Endothelial cell of umbilical vein (primary cell): ENCODE data around the gene BCL2L14. TPM values are rescaled to one million over a fixed set of nuclear protein-coding genes. Genes with fewer than 3 reads are reported as not detected.
A peak's percentile ranks its signal among the peaks of the same experiment; 100 is the strongest.

Experiments
- BruUV-seq: library from RNA; stranded (reverse); fragments of 400-500 nt; replicated peaks from 2 replicates; lab custom pipeline; 2021; lab: Mats Ljungman, UMichigan
- CTCF ChIA-PET: fragments of 300-600, 350-600 bp; sonication (Branson Sonifier 250); formaldehyde crosslinking; loops from one replicate; lab custom pipeline; 2021; ENCODE audit warnings: antibody characterized with exemption, inconsistent platforms; lab: Charles Lee
- POLR2A ChIA-PET: fragments of 300-600, 350-600 bp; sonication (Branson Sonifier 250); formaldehyde crosslinking; loops from one replicate; lab custom pipeline; 2021; ENCODE audit warnings: antibody characterized with exemption, inconsistent platforms; lab: Charles Lee
- DNase-seq: peaks from one replicate; pipeline ENCODE4 v3.0.0-alpha.2; 2011; ENCODE audit warnings: low read depth, low spot score
- FAIRE-seq: peaks from 2 replicates; lab custom pipeline; 2011; peaks lifted over from hg19 to GRCh38; lab: Jason Lieb, UNC
- H2AFZ ChIP-seq: 2 replicates; pipeline ENCODE4 v1.6.0; 2012; ENCODE audit warnings: low read depth, low read length, control low read depth, inconsistent platforms
- H3K27ac ChIP-seq: 2 replicates; pipeline ENCODE4 v1.5.1; 2011; ENCODE audit warnings: low read depth, mild to moderate bottlenecking, control low read depth, low read length, moderate library complexity; ENCODE audit not compliant: insufficient read depth
- H3K27me3 ChIP-seq, 2 experiments: 2 replicates each; pipeline versions ENCODE4 v1.6.0 to v1.6.1; 2011; ENCODE audit warnings: low read length in 2 of 2, mixed read lengths in 1 of 2; ENCODE audit not compliant: control insufficient read depth in 2 of 2, insufficient read depth in 2 of 2
- H3K36me3 ChIP-seq, 2 experiments: 2 replicates in 1 of 2; 3 replicates in 1 of 2; pipeline ENCODE4 v1.5.1; 2011; ENCODE audit warnings: low read length in 2 of 2, mild to moderate bottlenecking in 1 of 2, moderate library complexity in 1 of 2; ENCODE audit not compliant: control insufficient read depth in 2 of 2, insufficient read depth in 2 of 2; ENCODE audit errors: extremely low read depth in 1 of 2
- H3K4me1 ChIP-seq: 3 replicates; pipeline ENCODE4 v1.5.1; 2011; ENCODE audit warnings: mild to moderate bottlenecking, low read length; ENCODE audit not compliant: control insufficient read depth, insufficient read depth; ENCODE audit errors: extremely low read depth
- H3K4me2 ChIP-seq: 2 replicates; pipeline ENCODE4 v1.6.1; 2011; ENCODE audit warnings: low read length, control low read depth, mixed read lengths; ENCODE audit not compliant: insufficient read depth
- H3K4me3 ChIP-seq, 3 experiments: fragments of 200-600 bp in 1 of 3; sonication (generic), shearing (Covaris generic) in 1 of 3; replicated peaks in 1 of 3; 2 replicates each; pipeline ENCODE4 v1.5.1; 2011 to 2016; ENCODE audit warnings: control low read depth in 3 of 3, low read length in 3 of 3, mild to moderate bottlenecking in 2 of 3, inconsistent platforms in 1 of 3, low read depth in 1 of 3, moderate library complexity in 1 of 3; ENCODE audit not compliant: insufficient read depth in 1 of 3
- H3K79me2 ChIP-seq: 2 replicates; pipeline ENCODE4 v1.6.0; 2012; ENCODE audit warnings: low read length, inconsistent platforms; ENCODE audit not compliant: control insufficient read depth, insufficient read depth
- H3K9ac ChIP-seq: replicated peaks from 2 replicates; pipeline ENCODE3; 2011; ENCODE audit warnings: low read length, control low read depth; ENCODE audit not compliant: insufficient read depth; ENCODE audit errors: extremely low read depth
- H3K9me1 ChIP-seq: replicated peaks from 3 replicates; pipeline ENCODE4 v1.6.0; 2011; ENCODE audit warnings: mild to moderate bottlenecking, low read length; ENCODE audit not compliant: control insufficient read depth, insufficient read depth; ENCODE audit errors: extremely low read depth
- H3K9me3 ChIP-seq: replicated peaks from 2 replicates; pipeline ENCODE4 v1.5.1; 2012; ENCODE audit warnings: low read length, inconsistent platforms; ENCODE audit not compliant: control insufficient read depth, insufficient read depth
- H4K20me1 ChIP-seq: replicated peaks from 2 replicates; pipeline ENCODE3; 2011; ENCODE audit warnings: mild to moderate bottlenecking, low read length; ENCODE audit not compliant: control insufficient read depth, insufficient read depth; ENCODE audit errors: extremely low read depth
- EZH2 ChIP-seq: IDR thresholded peaks from 2 replicates; pipeline ENCODE4 v1.6.1; 2012; ENCODE audit warnings: borderline replicate concordance, low read depth, mild to moderate bottlenecking, moderate library complexity, low read length, inconsistent platforms; ENCODE audit not compliant: severe bottlenecking
- GATA2 ChIP-seq: IDR thresholded peaks from 2 replicates; pipeline ENCODE4 v1.7.0; 2011; ENCODE audit warnings: low read depth, mild to moderate bottlenecking, moderate library complexity, mixed read lengths, low read length; ENCODE audit not compliant: insufficient read length, insufficient read depth
- JUN ChIP-seq: IDR thresholded peaks from 2 replicates; pipeline ENCODE4 v1.6.1; 2011; ENCODE audit warnings: borderline replicate concordance, low read depth; ENCODE audit not compliant: insufficient read length, insufficient read depth
- MYC ChIP-seq: IDR thresholded peaks from one replicate; pipeline ENCODE4 v1.6.1; 2011; ENCODE audit warnings: mild to moderate bottlenecking, low read depth, low read length
- POLR2A ChIP-seq: IDR thresholded peaks from 2 replicates; pipeline ENCODE4 v1.6.1; 2012; ENCODE audit warnings: low read depth, mild to moderate bottlenecking, control low read depth, low read length
- POLR2AphosphoS5 ChIP-seq: IDR thresholded peaks from 2 replicates; pipeline ENCODE4 v1.6.1; 2012; ENCODE audit warnings: low read depth, mild to moderate bottlenecking, control low read depth, low read length, moderate library complexity; ENCODE audit not compliant: insufficient read depth
- dilution Hi-C: fragments of 300-500 bp; cut with MboI; formaldehyde crosslinking; loops from one replicate; pipeline ENCODE4 v1.15.0; 2019; ENCODE audit warnings: low sequenced_read_pairs; ENCODE audit not compliant: extremely low pct_ligation_motif_present
- intact Hi-C: fragments of 100-400 bp; cut with micrococcal nuclease; formaldehyde crosslinking; loops from one replicate; pipeline ENCODE4 v1.10.0; 2022
- polyA plus RNA-seq, 4 experiments: library from polyadenylated mRNA; depleted of rRNA in 3 of 4; stranded (reverse) in 3 of 4; unstranded in 1 of 4; fragments of >200 nt; gene quantifications; 2 replicates each; pipeline versions ENCODE4 v1.2.1 to v1.2.3, GENCODE V29; 2011 to 2012; ENCODE audit warnings: missing spikeins in 1 of 4
- total RNA-seq: library from RNA; stranded (reverse); gene quantifications from 2 replicates; pipeline ENCODE4 v1.2.3, GENCODE V29; 2021
- TF ChIP-seq, protein P1 (sequence below): IDR thresholded peaks from 2 replicates; pipeline ENCODE4 v1.6.1; 2011; ENCODE audit not compliant: insufficient read depth, insufficient read length
- TF ChIP-seq, protein P2 (sequence below), 2 donors: IDR thresholded peaks; 1 replicate in 1 of 2; 2 replicates in 1 of 2; pipeline ENCODE4 v1.5.1; 2011; ENCODE audit warnings: low read length in 2 of 2, mild to moderate bottlenecking in 2 of 2, moderate library complexity in 2 of 2, control low read depth in 1 of 2, inconsistent platforms in 1 of 2, low read depth in 1 of 2; ENCODE audit not compliant: insufficient read depth in 1 of 2; ENCODE audit errors: extremely low read depth in 1 of 2

Gene BCL2L14
- total and polyA plus RNA-seq, 2 donors (not counting 3 experiments of a cell fraction or from before 2014, with no cell fraction given) = not detected

DNA sequence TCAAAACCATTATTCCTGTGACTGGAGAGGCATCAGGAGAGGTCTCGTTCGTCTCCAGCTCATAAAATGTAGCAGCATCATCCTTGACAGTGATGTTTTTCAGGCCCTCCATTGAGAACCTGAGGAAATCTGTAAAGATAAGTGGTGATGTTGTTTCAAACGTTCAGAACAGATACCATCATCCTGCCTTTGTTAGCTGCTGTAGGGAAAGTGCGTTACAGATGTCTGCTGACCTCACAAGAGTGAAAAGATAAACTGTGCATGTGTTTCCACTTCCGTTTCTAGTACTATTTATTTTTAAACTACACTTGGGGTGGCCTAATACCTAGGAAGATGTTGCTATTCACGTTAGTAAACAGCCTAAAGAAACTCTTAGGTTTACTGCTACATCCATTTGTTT, 28.4 kb downstream of the BCL2L14 start:
- Histone ChIP-seq H3K4me3 (no peak overlapping the region), H3K27me3 (no peaks in the 10 kb centered on the region), H4K20me1 (no peaks in the 10 kb centered on the region), H3K4me1 (peaks cover 30% of the 10 kb centered on the region), H2AFZ (peak overlapping the region; percentile 2), H3K9ac (no peak overlapping the region), H3K79me2 (no peaks in the 10 kb centered on the region), H3K27ac (peak overlapping the region; percentile 74), H3K4me2 (peak overlapping the region; percentile 26), H3K36me3 (no peaks in the 10 kb centered on the region), H3K9me1 (no peaks in the 10 kb centered on the region), H3K9me3 (no peaks in the 10 kb centered on the region)
- POLR2A ChIA-PET = no interaction called here
- TF ChIP-seq JUN (peak; percentile 34), POLR2A (no peak), POLR2AphosphoS5 (peak; percentile 34), MYC (no peak), EZH2 (no peak), GATA2 (no peak)
- TF ChIP-seq, protein P1, sequence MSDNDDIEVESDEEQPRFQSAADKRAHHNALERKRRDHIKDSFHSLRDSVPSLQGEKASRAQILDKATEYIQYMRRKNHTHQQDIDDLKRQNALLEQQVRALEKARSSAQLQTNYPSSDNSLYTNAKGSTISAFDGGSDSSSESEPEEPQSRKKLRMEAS = no peak
- FAIRE-seq (peak; percentile 71), DNase-seq (peak; percentile 87)
- no TSS peak for BruUV-seq
- dilution Hi-C loops (loop anchor here (25.0 kb wide), 1 partner anchor 238 kb away; no protein-coding TSS in a partner anchor), intact Hi-C loops (loop anchor here (5.0 kb wide), 2 partner anchors 63 to 168 kb away; partner anchors contain the start of gene LRP6)
- CTCF ChIA-PET = interaction anchor here (1.4 kb wide), 1 partner anchor 228 kb away, joined by 4 read pairs; no protein-coding TSS in a partner anchor

DNA sequence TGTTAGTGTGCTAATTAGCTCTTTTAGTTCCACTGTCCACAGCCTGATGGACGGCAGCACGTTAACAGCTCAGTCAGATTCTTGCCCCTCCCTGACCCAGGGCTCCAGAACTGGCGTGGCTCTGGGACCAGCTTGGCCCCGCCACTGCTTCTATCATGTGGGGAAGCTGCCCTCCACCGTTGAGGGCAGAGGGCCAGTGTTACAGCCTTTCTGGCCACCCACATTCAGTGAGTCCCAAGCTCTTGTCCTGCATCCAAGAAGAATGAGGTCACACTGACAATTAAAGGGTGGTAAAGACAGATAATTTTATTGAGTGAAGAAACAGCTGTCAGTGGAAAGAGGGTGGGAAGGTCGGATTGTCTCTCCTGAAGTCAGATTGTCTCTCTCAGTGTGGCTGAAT, 36.9 kb downstream of the BCL2L14 start:
- TF ChIP-seq GATA2 = no peak
- TF ChIP-seq, protein P2, sequence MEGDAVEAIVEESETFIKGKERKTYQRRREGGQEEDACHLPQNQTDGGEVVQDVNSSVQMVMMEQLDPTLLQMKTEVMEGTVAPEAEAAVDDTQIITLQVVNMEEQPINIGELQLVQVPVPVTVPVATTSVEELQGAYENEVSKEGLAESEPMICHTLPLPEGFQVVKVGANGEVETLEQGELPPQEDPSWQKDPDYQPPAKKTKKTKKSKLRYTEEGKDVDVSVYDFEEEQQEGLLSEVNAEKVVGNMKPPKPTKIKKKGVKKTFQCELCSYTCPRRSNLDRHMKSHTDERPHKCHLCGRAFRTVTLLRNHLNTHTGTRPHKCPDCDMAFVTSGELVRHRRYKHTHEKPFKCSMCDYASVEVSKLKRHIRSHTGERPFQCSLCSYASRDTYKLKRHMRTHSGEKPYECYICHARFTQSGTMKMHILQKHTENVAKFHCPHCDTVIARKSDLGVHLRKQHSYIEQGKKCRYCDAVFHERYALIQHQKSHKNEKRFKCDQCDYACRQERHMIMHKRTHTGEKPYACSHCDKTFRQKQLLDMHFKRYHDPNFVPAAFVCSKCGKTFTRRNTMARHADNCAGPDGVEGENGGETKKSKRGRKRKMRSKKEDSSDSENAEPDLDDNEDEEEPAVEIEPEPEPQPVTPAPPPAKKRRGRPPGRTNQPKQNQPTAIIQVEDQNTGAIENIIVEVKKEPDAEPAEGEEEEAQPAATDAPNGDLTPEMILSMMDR (IDR thresholded peaks at IDR 0.05; ENCODE audit: extremely low read depth in 1 of 2, insufficient read depth in 1 of 2, low read depth in 1 of 2, low read length in 2 of 2) = no peak
- dilution Hi-C loops = no loop called here
- Histone ChIP-seq H3K4me2 (no peak overlapping the region), H3K9me3 (no peaks in the 10 kb centered on the region), H3K4me1 (no peaks in the 10 kb centered on the region), H4K20me1 (no peaks in the 10 kb centered on the region), H3K27ac (no peak overlapping the region), H3K9me1 (no peaks in the 10 kb centered on the region), H3K9ac (no peak overlapping the region), H3K4me3 (no peak overlapping the region), H2AFZ (no peak overlapping the region), H3K27me3 (no peaks in the 10 kb centered on the region), H3K36me3 (no peaks in the 10 kb centered on the region), H3K79me2 (no peaks in the 10 kb centered on the region)
- BruUV-seq = no TSS peak
- FAIRE-seq (no peak), DNase-seq (no peak)
- CTCF ChIA-PET = interaction anchor here (0.8 kb wide), 1 partner anchor 13 kb away, joined by 3 read pairs; no protein-coding TSS in a partner anchor
- POLR2A ChIA-PET = no interaction called here
- intact Hi-C loops = no loop called here
